IPS-15b (cell line): ENCODE measurements around the gene LRP2BP.

Experiments used
- H3K27me3 ChIP-seq: one replicate; pipeline ENCODE4 v1.6.1; 2013; ENCODE audit warnings: low read length; ENCODE audit not compliant: control insufficient read depth, insufficient read depth
- H3K36me3 ChIP-seq: one replicate; pipeline ENCODE4 v1.6.1; 2013; ENCODE audit warnings: low read length; ENCODE audit not compliant: control insufficient read depth, insufficient read depth
- H3K4me1 ChIP-seq: one replicate; pipeline ENCODE4 v1.6.1; 2013; ENCODE audit warnings: mild to moderate bottlenecking, low read length; ENCODE audit not compliant: control insufficient read depth, insufficient read depth
- H3K4me3 ChIP-seq: one replicate; pipeline ENCODE4 v1.5.1; 2013; ENCODE audit warnings: low read depth, low read length
- H3K9ac ChIP-seq: one replicate; pipeline ENCODE4 v1.6.1; 2013; ENCODE audit warnings: low read depth, mild to moderate bottlenecking, low read length
- H3K9me3 ChIP-seq: one replicate; pipeline ENCODE4 v1.6.1; 2013; ENCODE audit warnings: mild to moderate bottlenecking, low read length; ENCODE audit not compliant: control insufficient read depth, insufficient read depth

LRP2BP gene

GRCh38 chr4:185390941-185391340, 4.8 kb downstream of the LRP2BP start:
- Histone ChIP-seq H3K36me3 (no peaks in the 10 kb centered on the region), H3K9me3 (no peaks in the 10 kb centered on the region), H3K9ac (no peak overlapping the region), H3K4me1 (no peaks in the 10 kb centered on the region), H3K4me3 (no peak overlapping the region), H3K27me3 (no peaks in the 10 kb centered on the region)

DNA sequence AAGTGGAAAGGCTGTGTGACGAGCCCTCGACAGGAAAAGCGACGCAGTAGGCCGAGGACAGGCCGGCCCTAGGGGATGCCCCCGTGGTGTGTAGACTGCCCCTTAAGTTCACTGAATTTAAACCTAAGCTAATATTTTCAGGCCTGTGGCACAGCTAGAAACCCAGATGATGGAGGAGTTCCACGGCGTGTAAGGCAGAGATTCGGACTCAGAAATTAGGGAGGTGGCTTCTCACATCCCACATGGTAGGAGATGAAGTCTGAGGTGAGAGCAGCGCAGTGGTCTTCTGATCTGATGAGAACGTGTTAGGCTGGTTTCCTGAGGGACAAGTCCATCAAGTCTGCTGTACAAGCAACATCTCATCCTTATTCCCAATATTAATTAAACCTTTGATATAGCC, 7.8 kb downstream of the LRP2BP start:
- Histone ChIP-seq H3K9me3 (no peaks in the 10 kb centered on the region), H3K9ac (no peak overlapping the region), H3K27me3 (no peaks in the 10 kb centered on the region), H3K36me3 (no peaks in the 10 kb centered on the region), H3K4me1 (peaks cover 3% of the 10 kb centered on the region), H3K4me3 (no peak overlapping the region)

GRCh38 chr4:185384930-185385331, 10.8 kb downstream of the LRP2BP start:
- H3K4me3 ChIP-seq, result no peak overlapping the region
- H3K9ac ChIP-seq, result no peak overlapping the region
- no peaks in the 10 kb centered on the region for H3K27me3 ChIP-seq
- no peaks in the 10 kb centered on the region for H3K9me3 ChIP-seq
- no peaks in the 10 kb centered on the region for H3K36me3 ChIP-seq
- H3K4me1 ChIP-seq, result peaks cover 3% of the 10 kb centered on the region

GRCh38 chr4:185384061-185384460, 11.7 kb downstream of the LRP2BP start:
- peaks cover 3% of the 10 kb centered on the region for H3K4me1 ChIP-seq
- no peak overlapping the region for H3K4me3 ChIP-seq
- no peaks in the 10 kb centered on the region for H3K9me3 ChIP-seq
- no peaks in the 10 kb centered on the region for H3K36me3 ChIP-seq
- no peak overlapping the region for H3K9ac ChIP-seq
- no peaks in the 10 kb centered on the region for H3K27me3 ChIP-seq

DNA sequence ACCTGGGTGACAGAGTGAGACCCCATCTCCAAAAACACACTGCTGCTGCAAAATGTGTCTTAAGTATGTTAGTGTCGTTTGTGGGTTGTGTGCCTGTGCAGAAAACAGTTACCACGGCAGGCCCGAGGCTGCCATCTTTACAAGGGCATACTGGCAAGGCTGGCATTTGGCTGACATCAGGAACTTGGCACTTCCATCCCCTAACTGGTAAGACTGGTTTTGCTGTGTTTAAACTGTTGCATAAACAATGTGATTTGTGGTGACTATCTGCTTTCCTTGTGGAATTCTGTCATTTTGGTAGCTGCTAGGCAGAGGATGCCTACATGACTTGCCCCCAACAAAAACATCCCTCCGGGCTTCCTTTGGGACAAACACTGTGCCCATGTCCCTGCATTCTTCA, 12.3 kb downstream of the LRP2BP start:
- no peaks in the 10 kb centered on the region for H3K27me3 ChIP-seq
- peaks cover 3% of the 10 kb centered on the region for H3K4me1 ChIP-seq
- no peaks in the 10 kb centered on the region for H3K36me3 ChIP-seq
- no peak overlapping the region for H3K4me3 ChIP-seq
- H3K9ac ChIP-seq, result no peak overlapping the region
- no peaks in the 10 kb centered on the region for H3K9me3 ChIP-seq

- Histone ChIP-seq H3K4me3 (no peak overlapping the region), H3K9ac (no peak overlapping the region), H3K4me1 (peaks cover 4% of the 10 kb centered on the region), H3K9me3 (no peaks in the 10 kb centered on the region), H3K36me3 (no peaks in the 10 kb centered on the region), H3K27me3 (no peaks in the 10 kb centered on the region)
Measured at GRCh38 chr4:185382754-185383153, 13.0 kb downstream of the LRP2BP start.

DNA sequence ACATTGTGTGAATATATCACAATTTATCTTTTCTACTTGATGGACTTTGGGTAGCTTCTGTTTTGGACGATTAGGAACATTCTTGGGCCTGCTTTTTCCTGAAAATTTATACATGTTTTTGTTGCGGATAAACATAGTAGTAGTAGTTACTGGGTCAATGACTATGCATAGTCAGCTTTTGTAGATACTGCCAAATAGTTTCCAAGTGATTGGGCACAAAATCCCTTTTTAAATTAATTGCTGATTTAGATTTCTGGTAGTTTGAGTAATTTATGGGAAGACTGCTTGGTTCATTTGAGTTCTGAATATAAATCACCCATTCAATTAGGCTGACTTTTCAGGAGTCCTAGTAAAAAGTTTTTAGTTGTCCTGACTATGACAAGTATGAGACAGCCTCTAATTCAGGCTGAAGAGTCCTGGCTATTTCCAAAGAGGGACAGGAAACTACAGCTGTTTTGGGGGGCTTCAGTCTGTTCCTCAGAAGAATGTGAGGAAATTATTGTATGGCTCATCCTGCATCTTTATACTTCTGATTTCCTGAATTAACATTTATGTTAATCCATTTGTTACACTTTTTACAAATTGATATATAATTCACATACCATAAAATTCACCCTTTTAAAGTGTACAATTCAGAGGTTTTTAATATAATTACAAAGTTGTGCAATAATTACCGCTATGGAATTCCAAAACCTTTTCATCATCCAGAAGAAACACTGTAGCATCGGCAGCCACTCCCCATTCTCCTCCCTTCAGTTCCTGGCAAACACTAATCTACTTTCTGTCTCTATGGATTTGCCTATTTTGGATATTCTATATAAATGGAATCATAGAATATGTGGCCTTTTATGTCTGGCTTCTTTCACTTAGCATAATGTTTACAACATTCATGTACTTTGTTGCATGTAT, 14.2 kb downstream of the LRP2BP start:
- no peaks in the 10 kb centered on the region for H3K27me3 ChIP-seq
- H3K4me3 ChIP-seq, result no peak overlapping the region
- no peaks in the 10 kb centered on the region for H3K9me3 ChIP-seq
- H3K4me1 ChIP-seq, result peaks cover 8% of the 10 kb centered on the region
- H3K9ac ChIP-seq, result no peak overlapping the region
- H3K36me3 ChIP-seq, result no peaks in the 10 kb centered on the region

DNA sequence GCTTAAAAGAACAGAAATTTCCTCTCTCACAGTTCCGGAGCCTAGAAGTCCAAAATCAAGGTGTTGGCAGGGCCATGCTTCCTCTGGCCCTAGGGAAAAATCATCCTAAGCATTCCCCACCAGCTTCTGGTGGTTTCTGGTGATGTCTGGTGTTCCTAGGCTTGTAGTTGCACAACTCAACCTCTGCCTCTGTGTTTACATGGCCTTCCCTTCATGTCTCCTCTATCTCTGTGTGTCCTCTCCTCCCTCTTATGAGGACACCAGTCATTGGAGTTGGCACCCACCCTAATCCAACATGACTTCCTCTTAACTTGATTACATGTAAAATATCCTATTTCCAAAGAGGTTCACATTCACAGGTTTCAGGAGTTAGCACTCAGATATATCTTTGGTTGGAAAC, 15.4 kb downstream of the LRP2BP start:
- no peak overlapping the region for H3K4me3 ChIP-seq
- H3K9me3 ChIP-seq, result no peaks in the 10 kb centered on the region
- no peaks in the 10 kb centered on the region for H3K36me3 ChIP-seq
- no peaks in the 10 kb centered on the region for H3K27me3 ChIP-seq
- H3K9ac ChIP-seq, result no peak overlapping the region
- peaks cover 8% of the 10 kb centered on the region for H3K4me1 ChIP-seq

GRCh38 chr4:185379326-185380295, 16.1 kb downstream of the LRP2BP start:
- H3K9me3 ChIP-seq, result no peaks in the 10 kb centered on the region
- H3K4me1 ChIP-seq, result peaks cover 5% of the 10 kb centered on the region
- no peaks in the 10 kb centered on the region for H3K27me3 ChIP-seq
- no peak overlapping the region for H3K4me3 ChIP-seq
- no peaks in the 10 kb centered on the region for H3K36me3 ChIP-seq
- H3K9ac ChIP-seq, result no peak overlapping the region

GRCh38 chr4:185378264-185378663, 17.5 kb downstream of the LRP2BP start:
- H3K9me3 ChIP-seq, result no peaks in the 10 kb centered on the region
- H3K27me3 ChIP-seq, result no peaks in the 10 kb centered on the region
- no peak overlapping the region for H3K4me3 ChIP-seq
- no peaks in the 10 kb centered on the region for H3K36me3 ChIP-seq
- no peak overlapping the region for H3K9ac ChIP-seq
- H3K4me1 ChIP-seq, result peaks cover 5% of the 10 kb centered on the region

DNA sequence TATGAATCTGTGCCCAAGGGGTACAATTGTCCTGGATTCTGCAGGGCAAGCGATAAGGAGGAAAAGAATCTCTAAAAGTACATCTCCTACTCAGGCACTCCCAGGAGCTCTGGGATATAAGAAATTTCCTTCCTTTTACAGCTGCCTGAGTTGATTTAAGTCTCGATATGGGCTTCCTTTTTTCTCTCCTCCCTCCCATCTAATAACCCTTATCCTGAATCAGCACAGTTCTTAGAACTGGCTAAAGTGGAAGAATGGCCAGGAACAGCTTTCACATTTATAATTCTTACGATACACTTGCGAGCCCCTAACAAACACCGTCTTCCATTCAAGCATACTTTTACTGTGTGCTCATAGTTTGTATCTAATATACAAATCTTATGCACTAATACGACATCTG, 21.2 kb downstream of the LRP2BP start:
- H3K9me3 ChIP-seq, result no peaks in the 10 kb centered on the region
- H3K9ac ChIP-seq, result no peak overlapping the region
- H3K36me3 ChIP-seq, result no peaks in the 10 kb centered on the region
- H3K27me3 ChIP-seq, result no peaks in the 10 kb centered on the region
- H3K4me1 ChIP-seq, result peaks cover 5% of the 10 kb centered on the region
- no peak overlapping the region for H3K4me3 ChIP-seq
